Neural cell (in vitro differentiated cells): ENCODE data around the gene NUDT7. TPM values are rescaled to one million over a fixed set of nuclear protein-coding genes. Genes with fewer than 3 reads are reported as not detected.

Source experiments
- H2AFZ ChIP-seq: fragments of 200-600, 300-800 bp; sonication (generic), shearing (Covaris generic); 2 replicates; pipeline ENCODE4 v1.6.0; 2014; ENCODE audit warnings: low read depth, mild to moderate bottlenecking, antibody characterized with exemption, low read length, moderate library complexity
- H3F3A ChIP-seq: fragments of 200-600 bp; shearing (Covaris generic); 2 replicates; pipeline ENCODE4 v1.6.1; 2016; ENCODE audit warnings: mild to moderate bottlenecking, moderate library complexity, mixed read lengths, antibody characterized with exemption, low read length; ENCODE audit not compliant: insufficient read depth, poor library complexity, severe bottlenecking
- H3K27ac ChIP-seq: fragments of 200-600, 300-800 bp; sonication (generic), shearing (Covaris generic); 2 replicates; pipeline ENCODE4 v1.5.1; 2014; ENCODE audit warnings: mild to moderate bottlenecking, low read length, moderate library complexity
- H3K27me3 ChIP-seq: fragments of 300-800, 200-600 bp; sonication (generic), shearing (Covaris generic); 2 replicates; pipeline ENCODE4 v1.6.0; 2014; ENCODE audit warnings: mild to moderate bottlenecking, low read depth, low read length, moderate library complexity; ENCODE audit not compliant: insufficient read depth
- H3K36me3 ChIP-seq: fragments of 300-800, 200-600 bp; sonication (generic), shearing (Covaris generic); 2 replicates; pipeline ENCODE4 v1.5.1; 2014; ENCODE audit warnings: mild to moderate bottlenecking, antibody characterized with exemption, low read length, moderate library complexity; ENCODE audit not compliant: insufficient read depth
- H3K4me2 ChIP-seq: fragments of 300-800, 200-600 bp; sonication (generic), shearing (Covaris generic); 2 replicates; pipeline ENCODE4 v1.6.0; 2014; ENCODE audit warnings: mild to moderate bottlenecking, low read length
- H3K4me3 ChIP-seq: fragments of 300-800, 200-600 bp; sonication (generic), shearing (Covaris generic); 2 replicates; pipeline ENCODE4 v1.5.1; 2014; ENCODE audit warnings: mild to moderate bottlenecking, low read length, moderate library complexity
- H3K79me2 ChIP-seq: fragments of 200-600 bp; shearing (Covaris generic); replicated peaks from 2 replicates; pipeline ENCODE4 v1.6.0; 2014; ENCODE audit warnings: mild to moderate bottlenecking, low read length, moderate library complexity; ENCODE audit not compliant: insufficient read depth
- H3K9ac ChIP-seq: fragments of 300-800, 200-600 bp; sonication (generic), shearing (Covaris generic); 2 replicates; pipeline ENCODE4 v1.6.1; 2016; ENCODE audit warnings: mild to moderate bottlenecking, low read length, mixed read lengths
- H3K9me2 ChIP-seq: fragments of 200-600 bp; shearing (Covaris generic); 2 replicates; pipeline ENCODE4 v1.6.1; 2016; ENCODE audit warnings: mild to moderate bottlenecking, low read length, mixed read lengths; ENCODE audit not compliant: insufficient read depth
- H3K9me3 ChIP-seq: fragments of 200-600, 300-800 bp; sonication (generic), shearing (Covaris generic); 2 replicates; pipeline ENCODE4 v1.6.1; 2016; ENCODE audit warnings: mild to moderate bottlenecking, mixed run types, low read length, moderate library complexity, mixed read lengths
- H4K20me1 ChIP-seq: fragments of 200-600 bp; shearing (Covaris generic); 2 replicates; pipeline ENCODE4 v1.6.1; 2016; ENCODE audit warnings: mild to moderate bottlenecking, mixed run types; ENCODE audit not compliant: insufficient read depth
- CTCF ChIP-seq: fragments of 450-650 bp; IDR thresholded peaks from 2 replicates; pipeline ENCODE4 v1.5.1; 2014; ENCODE audit warnings: antibody characterized with exemption, mild to moderate bottlenecking, moderate library complexity; ENCODE audit not compliant: poor library complexity, severe bottlenecking
- EP300 ChIP-seq: fragments of 450-650 bp; conservative IDR thresholded peaks from 2 replicates; pipeline ENCODE4 v1.6.1; 2014; ENCODE audit warnings: antibody characterized with exemption, mild to moderate bottlenecking, moderate library complexity; ENCODE audit not compliant: poor library complexity, severe bottlenecking
- MXI1 ChIP-seq: fragments of 450-650 bp; conservative IDR thresholded peaks from 2 replicates; pipeline ENCODE4 v1.6.1; 2014; ENCODE audit warnings: antibody characterized with exemption, mild to moderate bottlenecking; ENCODE audit not compliant: poor library complexity, severe bottlenecking
- POLR2AphosphoS5 ChIP-seq: IDR thresholded peaks from 2 replicates; pipeline ENCODE4 v1.6.1; 2012
- RAD21 ChIP-seq: fragments of 450-650 bp; conservative IDR thresholded peaks from 2 replicates; pipeline ENCODE4 v1.6.1; 2014; ENCODE audit warnings: antibody characterized with exemption, mild to moderate bottlenecking, moderate library complexity
- SMC3 ChIP-seq: fragments of 450-650 bp; conservative IDR thresholded peaks from 2 replicates; pipeline ENCODE4 v1.6.1; 2014; ENCODE audit warnings: antibody characterized with exemption, mild to moderate bottlenecking, moderate library complexity; ENCODE audit not compliant: poor library complexity
- TAF1 ChIP-seq: IDR thresholded peaks from 2 replicates; pipeline ENCODE4 v1.6.1; 2012; ENCODE audit warnings: low read depth
- polyA plus RNA-seq: library from polyadenylated mRNA; depleted of rRNA; stranded (reverse); fragments of >200 nt; gene quantifications from 2 replicates; pipeline ENCODE4 v1.2.3, GENCODE V29; 2014
- TF ChIP-seq, protein P1 (sequence below): IDR thresholded peaks from 2 replicates; pipeline ENCODE4 v1.6.1; 2012; ENCODE audit warnings: borderline replicate concordance

NUDT7 gene
- polyA plus RNA-seq, 1 donor from 2014 or later: 13.9 TPM

DNA sequence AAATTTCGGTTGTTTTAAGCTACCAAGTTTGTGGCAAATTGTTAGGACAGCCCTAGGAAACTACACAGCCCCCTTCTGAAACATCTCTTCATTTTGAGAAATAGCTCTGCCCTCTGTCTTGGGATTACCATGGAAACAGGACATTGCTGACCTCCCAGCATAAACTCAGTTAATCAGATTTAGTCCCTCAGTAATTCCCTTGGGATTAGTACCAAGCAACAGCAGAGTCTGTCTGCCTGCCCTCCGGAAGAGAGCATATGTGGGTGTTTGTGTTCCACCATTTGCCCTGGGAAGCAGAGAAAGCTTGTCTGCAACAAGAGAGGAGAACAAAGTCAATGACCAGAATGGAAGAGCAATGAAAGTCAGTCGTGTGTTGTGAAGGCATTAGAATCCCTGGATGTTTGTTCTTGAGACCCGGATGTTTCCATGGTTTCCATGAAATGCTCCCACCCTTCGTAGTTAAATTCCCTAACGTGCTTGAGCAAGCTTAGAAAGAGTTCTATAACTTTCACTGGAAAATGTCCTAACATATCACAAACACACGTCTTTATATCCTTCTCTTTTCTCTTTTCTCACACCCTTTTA is 26.2 kb downstream of the NUDT7 start:
- H2AFZ ChIP-seq: no peak overlapping the region
- no peak overlapping the region for H3K4me2 ChIP-seq
- H3K27ac ChIP-seq: no peak overlapping the region
- H3K9ac ChIP-seq: no peak overlapping the region
- H3K36me3 ChIP-seq: no peaks in the 10 kb centered on the region
- TF ChIP-seq MXI1 (no peak), RAD21 (no peak), TAF1 (no peak), SMC3 (no peak), POLR2AphosphoS5 (no peak), CTCF (no peak)
- TF ChIP-seq, protein P1, sequence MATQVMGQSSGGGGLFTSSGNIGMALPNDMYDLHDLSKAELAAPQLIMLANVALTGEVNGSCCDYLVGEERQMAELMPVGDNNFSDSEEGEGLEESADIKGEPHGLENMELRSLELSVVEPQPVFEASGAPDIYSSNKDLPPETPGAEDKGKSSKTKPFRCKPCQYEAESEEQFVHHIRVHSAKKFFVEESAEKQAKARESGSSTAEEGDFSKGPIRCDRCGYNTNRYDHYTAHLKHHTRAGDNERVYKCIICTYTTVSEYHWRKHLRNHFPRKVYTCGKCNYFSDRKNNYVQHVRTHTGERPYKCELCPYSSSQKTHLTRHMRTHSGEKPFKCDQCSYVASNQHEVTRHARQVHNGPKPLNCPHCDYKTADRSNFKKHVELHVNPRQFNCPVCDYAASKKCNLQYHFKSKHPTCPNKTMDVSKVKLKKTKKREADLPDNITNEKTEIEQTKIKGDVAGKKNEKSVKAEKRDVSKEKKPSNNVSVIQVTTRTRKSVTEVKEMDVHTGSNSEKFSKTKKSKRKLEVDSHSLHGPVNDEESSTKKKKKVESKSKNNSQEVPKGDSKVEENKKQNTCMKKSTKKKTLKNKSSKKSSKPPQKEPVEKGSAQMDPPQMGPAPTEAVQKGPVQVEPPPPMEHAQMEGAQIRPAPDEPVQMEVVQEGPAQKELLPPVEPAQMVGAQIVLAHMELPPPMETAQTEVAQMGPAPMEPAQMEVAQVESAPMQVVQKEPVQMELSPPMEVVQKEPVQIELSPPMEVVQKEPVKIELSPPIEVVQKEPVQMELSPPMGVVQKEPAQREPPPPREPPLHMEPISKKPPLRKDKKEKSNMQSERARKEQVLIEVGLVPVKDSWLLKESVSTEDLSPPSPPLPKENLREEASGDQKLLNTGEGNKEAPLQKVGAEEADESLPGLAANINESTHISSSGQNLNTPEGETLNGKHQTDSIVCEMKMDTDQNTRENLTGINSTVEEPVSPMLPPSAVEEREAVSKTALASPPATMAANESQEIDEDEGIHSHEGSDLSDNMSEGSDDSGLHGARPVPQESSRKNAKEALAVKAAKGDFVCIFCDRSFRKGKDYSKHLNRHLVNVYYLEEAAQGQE: no peak
- H3K79me2 ChIP-seq: no peaks in the 10 kb centered on the region
- no peaks in the 10 kb centered on the region for H3K9me2 ChIP-seq
- no peaks in the 10 kb centered on the region for H3F3A ChIP-seq
- H3K27me3 ChIP-seq: no peaks in the 10 kb centered on the region
- no peaks in the 10 kb centered on the region for H4K20me1 ChIP-seq
- no peaks in the 10 kb centered on the region for H3K9me3 ChIP-seq
- no peak overlapping the region for H3K4me3 ChIP-seq

- Histone ChIP-seq H3K4me3 (no peak overlapping the region), H3K9me3 (no peaks in the 10 kb centered on the region), H3K36me3 (no peaks in the 10 kb centered on the region), H3K27ac (no peak overlapping the region), H3K79me2 (no peaks in the 10 kb centered on the region), H3K27me3 (no peaks in the 10 kb centered on the region), H3F3A (no peaks in the 10 kb centered on the region), H3K4me2 (no peak overlapping the region), H3K9me2 (no peaks in the 10 kb centered on the region), H3K9ac (no peak overlapping the region), H4K20me1 (no peaks in the 10 kb centered on the region), H2AFZ (no peak overlapping the region)
- TF ChIP-seq RAD21 (no peak), EP300 (no peak), CTCF (no peak), SMC3 (no peak), POLR2AphosphoS5 (no peak), MXI1 (no peak)
- TF ChIP-seq, protein P1: no peak
These were observed 27.1 kb downstream of the NUDT7 start for GRCh38 chr16:77749415-77749814.
